ENCODE data around the gene SORCS3.

The SORCS3 gene

DNA sequence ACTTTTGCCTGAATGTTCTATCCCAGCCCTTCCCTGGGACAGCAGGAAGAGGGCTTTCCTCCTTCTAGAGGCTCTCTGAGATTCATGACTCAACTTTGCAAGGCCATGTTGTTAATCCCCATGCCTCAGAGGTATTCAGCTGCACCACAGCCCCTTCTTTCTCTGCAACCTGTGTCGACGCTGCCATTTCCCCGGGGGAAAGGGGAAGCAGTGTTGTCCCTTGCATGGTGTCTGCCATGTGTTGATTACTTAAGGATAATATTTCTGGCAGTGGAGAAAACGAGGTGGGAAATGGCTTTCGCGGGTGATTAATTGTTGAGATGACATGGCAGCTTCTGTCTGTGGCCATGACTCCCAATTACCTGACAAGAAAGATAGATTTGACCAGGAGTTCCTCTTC, 133.1 kb downstream of the SORCS3 start:
- no peak for DNase-seq (ENCODE audit: low spot score)
- ChIA-PET CTCF (no interaction called here), POLR2A (ENCODE audit: low non-redundant PET) (no interaction called here)
- H3K27ac ChIP-seq, result no peak overlapping the region
- TF ChIP-seq, protein P1, sequence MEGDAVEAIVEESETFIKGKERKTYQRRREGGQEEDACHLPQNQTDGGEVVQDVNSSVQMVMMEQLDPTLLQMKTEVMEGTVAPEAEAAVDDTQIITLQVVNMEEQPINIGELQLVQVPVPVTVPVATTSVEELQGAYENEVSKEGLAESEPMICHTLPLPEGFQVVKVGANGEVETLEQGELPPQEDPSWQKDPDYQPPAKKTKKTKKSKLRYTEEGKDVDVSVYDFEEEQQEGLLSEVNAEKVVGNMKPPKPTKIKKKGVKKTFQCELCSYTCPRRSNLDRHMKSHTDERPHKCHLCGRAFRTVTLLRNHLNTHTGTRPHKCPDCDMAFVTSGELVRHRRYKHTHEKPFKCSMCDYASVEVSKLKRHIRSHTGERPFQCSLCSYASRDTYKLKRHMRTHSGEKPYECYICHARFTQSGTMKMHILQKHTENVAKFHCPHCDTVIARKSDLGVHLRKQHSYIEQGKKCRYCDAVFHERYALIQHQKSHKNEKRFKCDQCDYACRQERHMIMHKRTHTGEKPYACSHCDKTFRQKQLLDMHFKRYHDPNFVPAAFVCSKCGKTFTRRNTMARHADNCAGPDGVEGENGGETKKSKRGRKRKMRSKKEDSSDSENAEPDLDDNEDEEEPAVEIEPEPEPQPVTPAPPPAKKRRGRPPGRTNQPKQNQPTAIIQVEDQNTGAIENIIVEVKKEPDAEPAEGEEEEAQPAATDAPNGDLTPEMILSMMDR (conservative IDR thresholded peaks at IDR 0.05; ENCODE audit: low read depth), result no peak

DNA sequence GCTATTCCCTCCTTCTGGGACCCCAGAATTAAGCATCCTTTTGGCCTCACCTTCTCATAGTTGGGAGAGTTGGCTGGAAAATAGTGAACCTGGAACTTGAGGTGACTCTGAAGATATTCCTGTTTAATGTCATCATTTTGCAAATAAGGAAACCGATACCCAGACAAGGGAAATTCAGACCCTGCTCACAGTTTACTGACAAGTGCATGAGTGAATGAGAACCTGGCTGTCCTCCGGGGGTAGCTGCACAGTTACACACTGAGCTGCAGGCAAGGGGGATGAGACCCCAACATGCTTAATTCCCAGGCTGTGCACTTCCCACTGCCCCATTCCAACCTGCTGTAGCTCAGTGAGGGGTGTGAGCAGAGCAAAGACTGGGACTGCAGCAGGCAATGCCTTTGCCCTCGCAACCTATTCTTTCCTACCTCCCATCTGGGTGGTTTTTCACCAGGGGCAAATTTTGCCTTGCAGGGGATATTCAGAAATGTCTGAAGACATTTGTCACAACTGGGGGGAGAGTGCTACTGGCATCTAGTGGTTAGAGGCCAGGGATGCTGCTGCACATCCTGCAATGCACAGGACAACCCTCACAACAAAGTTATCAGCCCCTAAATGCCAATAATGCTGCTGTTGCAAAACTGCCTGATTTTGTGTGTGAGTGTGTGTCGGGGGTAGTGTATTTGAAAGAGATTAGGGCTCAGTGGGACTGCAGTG, 136.2 kb downstream of the SORCS3 start:
- TF ChIP-seq, protein P1 (conservative IDR thresholded peaks at IDR 0.05; ENCODE audit: low read depth), result no peak
- POLR2A ChIA-PET (ENCODE audit: low non-redundant PET), result interaction anchor here (0.7 kb wide), 1 partner anchor 714 kb away, joined by 4 read pairs; no protein-coding TSS in a partner anchor
- CTCF ChIA-PET, result no interaction called here
- no peak for DNase-seq (ENCODE audit: low spot score)
- H3K27ac ChIP-seq, result no peak overlapping the region

DNA sequence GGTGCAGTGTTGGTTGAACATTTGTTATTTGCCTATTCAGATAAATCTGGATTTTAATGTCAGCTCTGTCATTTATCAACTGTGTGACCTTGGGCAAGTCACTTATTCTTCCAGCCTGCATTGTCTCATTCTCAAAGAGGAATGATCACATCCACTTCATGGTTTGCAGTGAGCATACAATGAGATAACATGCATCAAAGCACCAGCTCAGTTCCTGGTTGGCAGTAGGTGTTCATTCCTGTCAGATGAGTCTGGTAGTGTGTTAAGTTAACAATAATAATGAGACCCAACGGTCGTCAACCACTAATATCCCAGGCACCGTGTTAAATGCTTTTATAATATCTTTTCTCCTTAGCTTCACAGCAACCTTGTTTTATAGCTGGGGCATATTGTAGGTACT, 137.3 kb downstream of the SORCS3 start:
- no peak for DNase-seq (ENCODE audit: low spot score)
- no peak overlapping the region for H3K27ac ChIP-seq
- POLR2A ChIA-PET (ENCODE audit: low non-redundant PET), result no interaction called here
- CTCF ChIA-PET, result no interaction called here
- TF ChIP-seq, protein P1 (conservative IDR thresholded peaks at IDR 0.05; ENCODE audit: low read depth), result no peak

DNA sequence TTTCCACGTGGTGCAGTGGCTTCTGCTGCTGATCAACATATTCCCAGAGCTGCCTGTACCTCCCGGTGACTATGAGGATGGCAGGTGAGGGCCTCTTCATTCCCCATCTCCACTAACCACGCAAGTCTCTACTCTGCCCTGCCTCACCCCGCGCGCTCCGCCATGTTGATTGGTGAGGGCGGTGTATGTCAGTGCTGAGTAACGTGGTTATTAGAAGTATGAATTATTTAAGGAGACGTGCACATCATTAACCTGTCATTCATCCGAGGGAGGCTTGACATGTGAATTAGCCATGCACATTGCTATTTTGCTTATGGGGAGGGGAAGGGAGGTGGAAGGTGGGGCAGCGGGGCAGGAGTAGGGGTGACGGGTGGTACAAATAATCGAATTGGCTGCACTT, 138.6 kb downstream of the SORCS3 start:
- ChIA-PET POLR2A (ENCODE audit: low non-redundant PET) (no interaction called here), CTCF (interaction anchor here (0.7 kb wide), 1 partner anchor 110 kb away, joined by 3 read pairs; no protein-coding TSS in a partner anchor)
- H3K27ac ChIP-seq, result no peak overlapping the region
- TF ChIP-seq, protein P1 (conservative IDR thresholded peaks at IDR 0.05; ENCODE audit: low read depth), result no peak
- no peak for DNase-seq (ENCODE audit: low spot score)

DNA sequence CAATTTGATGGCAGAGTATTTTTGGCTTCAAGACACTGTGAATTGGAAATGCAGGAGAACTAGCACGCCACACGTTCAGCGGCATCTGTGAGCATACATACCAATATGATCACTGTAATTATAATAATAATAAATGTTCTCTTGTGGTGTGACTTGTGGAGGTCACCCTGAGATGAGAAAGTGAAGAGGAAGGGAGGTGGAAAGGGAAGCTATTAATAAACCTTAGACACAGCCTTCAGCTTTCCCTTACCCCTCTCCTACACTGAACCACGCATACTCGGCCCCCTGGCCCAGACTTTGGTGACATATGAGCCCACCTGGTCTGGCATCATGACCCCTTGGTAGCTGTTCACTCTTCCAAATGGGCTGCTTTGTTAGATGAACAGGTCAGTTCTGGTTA, 139.1 kb downstream of the SORCS3 start:
- no peak overlapping the region for H3K27ac ChIP-seq
- POLR2A ChIA-PET (ENCODE audit: low non-redundant PET), result no interaction called here
- no peak for DNase-seq (ENCODE audit: low spot score)
- TF ChIP-seq, protein P1 (conservative IDR thresholded peaks at IDR 0.05; ENCODE audit: low read depth), result no peak
- CTCF ChIA-PET, result no interaction called here

DNA sequence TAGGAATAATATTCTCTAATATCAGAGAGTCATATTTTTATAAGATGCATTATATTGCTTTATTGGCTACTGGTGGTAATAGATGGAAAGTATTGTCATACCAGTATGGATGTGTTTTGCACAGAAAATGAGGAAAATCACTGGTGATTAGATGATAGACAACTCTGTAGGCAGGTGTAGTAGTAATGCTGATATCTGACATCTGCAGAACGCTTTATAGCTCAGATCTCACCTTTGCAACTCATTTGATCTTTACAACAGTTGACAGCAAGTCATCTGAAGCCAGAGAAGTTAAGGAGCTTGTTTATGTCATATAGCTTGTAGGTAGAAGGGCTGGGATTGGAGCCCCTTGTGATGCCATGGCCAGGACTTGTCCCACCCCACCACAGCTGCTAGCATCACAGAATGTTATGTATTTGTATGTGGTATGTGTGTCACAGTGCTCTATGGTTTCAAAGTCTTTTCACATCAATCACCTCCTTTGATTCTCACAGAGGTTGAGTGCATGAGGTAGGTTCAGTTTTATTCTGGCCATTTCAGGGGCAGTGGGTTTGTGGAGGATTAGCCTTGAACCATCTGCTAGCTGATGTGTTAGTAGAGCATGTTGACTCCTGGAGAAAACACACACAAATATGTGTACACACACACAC, 140.0 kb downstream of the SORCS3 start:
- DNase-seq (ENCODE audit: low spot score), result no peak
- TF ChIP-seq, protein P1 (conservative IDR thresholded peaks at IDR 0.05; ENCODE audit: low read depth), result no peak
- no peak overlapping the region for H3K27ac ChIP-seq
- ChIA-PET POLR2A (ENCODE audit: low non-redundant PET) (no interaction called here), CTCF (no interaction called here)

All from RWPE1 (cell line).